IMR-90 (cell line): ENCODE measurements around the gene KBTBD13.
A peak's percentile ranks its signal among the peaks of the same experiment; 100 is the strongest.

Source experiments
- CTCF ChIP-seq: conservative IDR thresholded peaks from 2 replicates; pipeline ENCODE4 v1.5.1; 2012; ENCODE audit warnings: mild to moderate bottlenecking, low read depth, low read length, improper control_type of control experiment
- ELK1 ChIP-seq: fragments of 150-350 bp; IDR thresholded peaks from 2 replicates; pipeline ENCODE4 v1.6.1; 2016; ENCODE audit warnings: low read depth, mild to moderate bottlenecking, low read length, moderate library complexity, borderline replicate concordance
- MAFK ChIP-seq: IDR thresholded peaks from 2 replicates; pipeline ENCODE4 v1.6.1; 2012; ENCODE audit warnings: low read depth, low read length, improper control_type of control experiment
- MXI1 ChIP-seq: IDR thresholded peaks from 2 replicates; pipeline ENCODE4 v1.6.1; 2012; ENCODE audit warnings: low read depth, mild to moderate bottlenecking, low read length, moderate library complexity, borderline replicate concordance
- POLR2A ChIP-seq: IDR thresholded peaks from 2 replicates; pipeline ENCODE4 v1.6.1; 2012; ENCODE audit warnings: mild to moderate bottlenecking, low read depth, low read length
- RAD21 ChIP-seq: IDR thresholded peaks from 2 replicates; pipeline ENCODE4 v1.6.1; 2012; ENCODE audit warnings: low read length, improper control_type of control experiment
- RCOR1 ChIP-seq: IDR thresholded peaks from 2 replicates; pipeline ENCODE4 v1.6.1; 2012; ENCODE audit warnings: mild to moderate bottlenecking, low read length, improper control_type of control experiment; ENCODE audit not compliant: insufficient replicate concordance
- RFX5 ChIP-seq: IDR thresholded peaks from 2 replicates; pipeline ENCODE4 v1.8.0; 2012; ENCODE audit warnings: low read depth, mild to moderate bottlenecking, low read length, moderate library complexity
- SMC3 ChIP-seq: fragments of 150-350 bp; IDR thresholded peaks from 2 replicates; pipeline ENCODE4 v1.6.1; 2016; ENCODE audit warnings: low read depth, mild to moderate bottlenecking, antibody characterized with exemption, low read length, moderate library complexity

GRCh38 chr15:65049418-65049840, 27.1 kb upstream of the KBTBD13 start:
- TF ChIP-seq CTCF (no peak), MXI1 (peak; percentile 46; the same call in 1 of the 2 replicates), POLR2A (no peak), ELK1 (no peak), RCOR1 (no peak), RAD21 (no peak), SMC3 (no peak), MAFK (no peak), RFX5 (no peak)
